HepG2 (cell line): ENCODE results near the gene SETD3. TPM values are rescaled to one million over a fixed set of nuclear protein-coding genes. Genes with fewer than 3 reads are reported as not detected.

Experiments used
- ATAC-seq: fragments of 200-7000 bp; cut with Tn5 transposase; 3 replicates; pipeline ENCODE4 v1.9.1; 2020; ENCODE audit warnings: mild to moderate bottlenecking, moderate library complexity
- BruUV-seq: library from RNA; stranded (reverse); fragments of 400-500 nt; replicated peaks from 2 replicates; lab custom pipeline; 2021; lab: Mats Ljungman, UMichigan
- CTCF ChIA-PET: fragments of 300-600 bp; formaldehyde crosslinking; extraction: SDS; loops from one replicate; lab custom pipeline; 2021; ENCODE audit warnings: low total read pairs, inconsistent platforms, low intra/inter-chr PET ratio; lab: Yijun Ruan, JAX
- POLR2A ChIA-PET: fragments of 350-600 bp; sonication (Branson Sonifier 250); formaldehyde crosslinking; loops from one replicate; lab custom pipeline; 2020; ENCODE audit warnings: antibody characterized with exemption, inconsistent platforms; lab: Yijun Ruan, JAX
- DNase-seq: peaks from one replicate; pipeline ENCODE4 v3.0.0-alpha.2; 2015; ENCODE audit warnings: low spot score
- FAIRE-seq: peaks from 3 replicates; lab custom pipeline; 2011; peaks lifted over from hg19 to GRCh38; lab: Jason Lieb, UNC
- H2AFZ ChIP-seq: one replicate; pipeline ENCODE4 v1.6.1; 2011; ENCODE audit warnings: low read length, inconsistent platforms
- H3K27ac ChIP-seq: fragments of 300-600 bp; 3 replicates; pipeline ENCODE4 v1.8.0; 2011; ENCODE audit warnings: mixed run types, mild to moderate bottlenecking, mixed read lengths, low read length, inconsistent platforms; ENCODE audit not compliant: insufficient read depth; ENCODE audit errors: extremely low read length
- H3K27me3 ChIP-seq, 2 experiments: fragments of 200-600 bp in 1 of 2; 2 replicates in 1 of 2; 3 replicates in 1 of 2; pipeline versions ENCODE4 v1.6.0 to v1.8.0; 2011; ENCODE audit warnings: low read length in 2 of 2, mild to moderate bottlenecking in 2 of 2, moderate library complexity in 2 of 2, inconsistent platforms in 1 of 2; ENCODE audit not compliant: insufficient read depth in 2 of 2, control insufficient read depth in 1 of 2
- H3K36me3 ChIP-seq, 2 experiments: fragments of 200-600 bp in 1 of 2; replicated peaks in 1 of 2; 2 replicates in 1 of 2; 3 replicates in 1 of 2; pipeline versions ENCODE4 v1.5.1 to v1.8.0; 2011; ENCODE audit warnings: low read length in 2 of 2, inconsistent platforms in 1 of 2; ENCODE audit not compliant: insufficient read depth in 2 of 2, control insufficient read depth in 1 of 2
- H3K4me1 ChIP-seq: 2 replicates; pipeline ENCODE4 v1.5.1; 2012; ENCODE audit warnings: low read length, inconsistent platforms; ENCODE audit not compliant: insufficient read depth
- H3K4me2 ChIP-seq: 2 replicates; pipeline ENCODE4 v1.6.0; 2011; ENCODE audit warnings: low read depth, low read length, inconsistent platforms
- H3K4me3 ChIP-seq, 3 experiments: fragments of 200-600 bp in 1 of 3; sonication (generic), shearing (Covaris generic) in 1 of 3; replicated peaks in 1 of 3; 2 replicates each; pipeline ENCODE4 v1.5.1; 2011 to 2016; ENCODE audit warnings: low read length in 3 of 3, inconsistent platforms in 2 of 3, low read depth in 2 of 3, mild to moderate bottlenecking in 2 of 3, control low read depth in 1 of 3, mixed read lengths in 1 of 3; ENCODE audit not compliant: insufficient read depth in 1 of 3
- H3K79me2 ChIP-seq: one replicate; pipeline ENCODE4 v1.6.1; 2011; ENCODE audit warnings: low read length, inconsistent platforms; ENCODE audit not compliant: insufficient read depth
- H3K9ac ChIP-seq: 2 replicates; pipeline ENCODE4 v1.6.0; 2011; ENCODE audit warnings: mild to moderate bottlenecking, low read depth, low read length, inconsistent platforms; ENCODE audit not compliant: insufficient read depth
- H3K9me3 ChIP-seq: 2 replicates; pipeline ENCODE4 v1.5.1; 2012; ENCODE audit warnings: mild to moderate bottlenecking, low read length
- H4K20me1 ChIP-seq: 2 replicates; pipeline ENCODE4 v1.6.0; 2011; ENCODE audit warnings: inconsistent platforms, mild to moderate bottlenecking, low read length, moderate library complexity; ENCODE audit not compliant: insufficient read depth
- CEBPB ChIP-seq: IDR thresholded peaks from 2 replicates; pipeline ENCODE4 v1.6.1; 2011; ENCODE audit warnings: low read depth, low read length, improper control_type of control experiment, borderline replicate concordance
- DMAP1 ChIP-seq: IDR thresholded peaks from 2 replicates; pipeline ENCODE4 v1.6.1; 2016
- KDM2A ChIP-seq: sonication (generic); formaldehyde crosslinking; IDR thresholded peaks from 2 replicates; pipeline ENCODE4 v1.4.0; 2020; ENCODE audit warnings: low read depth, missing genetic modification reagents, borderline replicate concordance
- MIER3 ChIP-seq: IDR thresholded peaks from 2 replicates; pipeline ENCODE4 v1.6.1; 2016; ENCODE audit warnings: missing compliant biosample characterization, borderline replicate concordance
- MTA1 ChIP-seq: sonication (generic); formaldehyde crosslinking; IDR thresholded peaks from 2 replicates; pipeline ENCODE4 v1.4.0; 2020; ENCODE audit warnings: missing genetic modification reagents, mild to moderate bottlenecking, borderline replicate concordance
- MTA3 ChIP-seq: sonication (generic); formaldehyde crosslinking; IDR thresholded peaks from 2 replicates; pipeline ENCODE4 v1.4.0; 2020; ENCODE audit warnings: missing genetic modification reagents
- PCBP1 ChIP-seq: fragments of 200-400 bp; formaldehyde crosslinking; IDR thresholded peaks from 2 replicates; pipeline ENCODE4 v1.6.1; 2017; ENCODE audit warnings: mild to moderate bottlenecking, low read depth, low read length, borderline replicate concordance
- POLR2AphosphoS5 ChIP-seq: IDR thresholded peaks from 2 replicates; pipeline ENCODE4 v1.6.1; 2012; ENCODE audit warnings: low read depth, low read length
- PRDM10 ChIP-seq: sonication (generic); formaldehyde crosslinking; IDR thresholded peaks from 2 replicates; pipeline ENCODE4 v1.4.0; 2020; ENCODE audit warnings: low read depth, missing genetic modification reagents
- REPIN1 ChIP-seq: sonication (generic); formaldehyde crosslinking; IDR thresholded peaks from 2 replicates; pipeline ENCODE4 v1.8.0; 2022; ENCODE audit warnings: missing genetic modification reagents, low read depth, mild to moderate bottlenecking, borderline replicate concordance
- TOE1 ChIP-seq: sonication (generic); formaldehyde crosslinking; IDR thresholded peaks from 2 replicates; pipeline ENCODE4 v1.4.0; 2020; ENCODE audit warnings: mild to moderate bottlenecking, missing genetic modification reagents
- ZFP36L1 ChIP-seq: sonication (generic); formaldehyde crosslinking; IDR thresholded peaks from 2 replicates; pipeline ENCODE4 v1.8.0; 2022; ENCODE audit warnings: mild to moderate bottlenecking, missing genetic modification reagents, moderate library complexity
- ZFP82 ChIP-seq: sonication (generic); formaldehyde crosslinking; IDR thresholded peaks from 2 replicates; pipeline ENCODE4 v1.5.1; 2020; ENCODE audit warnings: mild to moderate bottlenecking, missing genetic modification reagents, borderline replicate concordance
- ZNF510 ChIP-seq: sonication (generic); formaldehyde crosslinking; IDR thresholded peaks from 2 replicates; pipeline ENCODE4 v1.4.0; 2020; ENCODE audit warnings: low read depth, mild to moderate bottlenecking, missing genetic modification reagents
- WGBS: methylation state at CpG from one replicate; pipeline ENCODE4 v1.1.6; 2017; ENCODE audit warnings: low lambda C conversion rate; 5-methylcytosine and 5-hydroxymethylcytosine counted together
- in situ Hi-C: cut with HindIII; loops from 2 replicates; pipeline ENCODE4 v1.10.0; 2017; ENCODE audit warnings: low pct_unique_long_range_greater_than_20kb; ENCODE audit not compliant: extremely low pct_ligation_motif_present
- intact Hi-C: fragments of 100-400 bp; cut with micrococcal nuclease; formaldehyde crosslinking; loops from one replicate; pipeline ENCODE4 v1.10.0; 2022; ENCODE audit not compliant: unreplicated experiment
- polyA plus RNA-seq, 8 experiments: library from polyadenylated mRNA; depleted of rRNA in 3 of 8; stranded (reverse) in 7 of 8; unstranded in 1 of 8; fragments of >200 nt; fragmentation: Illumina TruSeq in 4 of 8; extraction: Trizol in 4 of 8; gene quantifications; 2 replicates each; pipeline versions ENCODE4 v1.2.1 to v1.2.3, GENCODE V29; 2011 to 2016; ENCODE audit warnings: low read depth in 4 of 8, missing spikeins in 1 of 8, mixed read lengths in 1 of 8; ENCODE audit not compliant: insufficient read depth in 1 of 8
- total RNA-seq, 5 experiments: library from RNA; depleted of rRNA; stranded (reverse); fragments of >200 nt; fragmentation: Illumina TruSeq; extraction: Trizol; gene quantifications; 2 replicates each; pipeline ENCODE4 v1.2.3, GENCODE V29; 2016; ENCODE audit warnings: low read depth in 1 of 5
- TF ChIP-seq, protein P1 (sequence below): IDR thresholded peaks from 2 replicates; pipeline ENCODE4 v1.6.1; 2016; ENCODE audit warnings: missing compliant biosample characterization, missing genetic modification reagents, borderline replicate concordance
- TF ChIP-seq, protein P2 (sequence below): sonication (generic); formaldehyde crosslinking; IDR thresholded peaks from 2 replicates; pipeline ENCODE4 v1.5.0; 2020; ENCODE audit warnings: mild to moderate bottlenecking, missing genetic modification reagents

The SETD3 gene
- total and polyA plus RNA-seq, 2 of the 13 experiments (the other 11 are each of a cell fraction or from before 2014, with no cell fraction given): 30.3 to 67.1 TPM

- no peak overlapping the region for H3K4me3 ChIP-seq
- H3K36me3 ChIP-seq: peaks cover 5 to 44% of the 10 kb centered on the region in 2 experiments
- CTCF ChIA-PET: no interaction called here
- 99% methylated on average over 10 of the region's 10 CpGs for WGBS
- no peaks in the 10 kb centered on the region for H3K9me3 ChIP-seq
- no TSS peak for BruUV-seq
- intact Hi-C loops: no loop called here
- H3K27ac ChIP-seq: no peak overlapping the region
- FAIRE-seq (no peak), DNase-seq (no peak), ATAC-seq (no peak)
- no peaks in the 10 kb centered on the region for H3K79me2 ChIP-seq
- in situ Hi-C loops: no loop called here
- no peak overlapping the region for H3K4me2 ChIP-seq
- no peak overlapping the region for H2AFZ ChIP-seq
- no peak overlapping the region for H3K9ac ChIP-seq
- no peaks in the 10 kb centered on the region for H3K27me3 ChIP-seq
- peaks cover 16% of the 10 kb centered on the region for H3K4me1 ChIP-seq
- POLR2A ChIA-PET: no interaction called here
- H4K20me1 ChIP-seq: no peaks in the 10 kb centered on the region
- TF ChIP-seq ZFP82 (CRISPR knock-in tag): no peak
- TF ChIP-seq CEBPB: no peak
- TF ChIP-seq REPIN1 (CRISPR knock-in tag): no peak
- no peak for TF ChIP-seq TOE1 (CRISPR knock-in tag)
- no peak for TF ChIP-seq KDM2A (CRISPR knock-in tag)
- TF ChIP-seq MTA1 (CRISPR knock-in tag): no peak
- no peak for TF ChIP-seq MIER3 (CRISPR knock-in tag)
- TF ChIP-seq, protein P1, sequence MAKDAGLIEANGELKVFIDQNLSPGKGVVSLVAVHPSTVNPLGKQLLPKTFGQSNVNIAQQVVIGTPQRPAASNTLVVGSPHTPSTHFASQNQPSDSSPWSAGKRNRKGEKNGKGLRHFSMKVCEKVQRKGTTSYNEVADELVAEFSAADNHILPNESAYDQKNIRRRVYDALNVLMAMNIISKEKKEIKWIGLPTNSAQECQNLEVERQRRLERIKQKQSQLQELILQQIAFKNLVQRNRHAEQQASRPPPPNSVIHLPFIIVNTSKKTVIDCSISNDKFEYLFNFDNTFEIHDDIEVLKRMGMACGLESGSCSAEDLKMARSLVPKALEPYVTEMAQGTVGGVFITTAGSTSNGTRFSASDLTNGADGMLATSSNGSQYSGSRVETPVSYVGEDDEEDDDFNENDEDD (CRISPR knock-in tag): no peak
- TF ChIP-seq MTA3 (CRISPR knock-in tag): no peak
- TF ChIP-seq, protein P2, sequence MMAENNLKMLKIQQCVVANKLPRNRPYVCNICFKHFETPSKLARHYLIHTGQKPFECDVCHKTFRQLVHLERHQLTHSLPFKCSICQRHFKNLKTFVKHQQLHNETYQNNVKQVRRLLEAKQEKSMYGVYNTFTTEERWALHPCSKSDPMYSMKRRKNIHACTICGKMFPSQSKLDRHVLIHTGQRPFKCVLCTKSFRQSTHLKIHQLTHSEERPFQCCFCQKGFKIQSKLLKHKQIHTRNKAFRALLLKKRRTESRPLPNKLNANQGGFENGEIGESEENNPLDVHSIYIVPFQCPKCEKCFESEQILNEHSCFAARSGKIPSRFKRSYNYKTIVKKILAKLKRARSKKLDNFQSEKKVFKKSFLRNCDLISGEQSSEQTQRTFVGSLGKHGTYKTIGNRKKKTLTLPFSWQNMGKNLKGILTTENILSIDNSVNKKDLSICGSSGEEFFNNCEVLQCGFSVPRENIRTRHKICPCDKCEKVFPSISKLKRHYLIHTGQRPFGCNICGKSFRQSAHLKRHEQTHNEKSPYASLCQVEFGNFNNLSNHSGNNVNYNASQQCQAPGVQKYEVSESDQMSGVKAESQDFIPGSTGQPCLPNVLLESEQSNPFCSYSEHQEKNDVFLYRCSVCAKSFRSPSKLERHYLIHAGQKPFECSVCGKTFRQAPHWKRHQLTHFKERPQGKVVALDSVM (CRISPR knock-in tag): no peak
- no peak for TF ChIP-seq DMAP1 (CRISPR knock-in tag)
- no peak for TF ChIP-seq ZFP36L1 (CRISPR knock-in tag)
- TF ChIP-seq PRDM10 (CRISPR knock-in tag): no peak
- TF ChIP-seq POLR2AphosphoS5: no peak
- TF ChIP-seq PCBP1: no peak
- TF ChIP-seq ZNF510 (CRISPR knock-in tag): no peak
Observed at GRCh38 chr14:99402950-99403349, 77.7 kb downstream of the SETD3 start.
